ENCODE results near the gene NAV3. TPM values are rescaled to one million over a fixed set of nuclear protein-coding genes. Genes with fewer than 3 reads are reported as not detected.

The NAV3 gene
- polyA plus RNA-seq, 1 donor: 4.8 TPM

DNA sequence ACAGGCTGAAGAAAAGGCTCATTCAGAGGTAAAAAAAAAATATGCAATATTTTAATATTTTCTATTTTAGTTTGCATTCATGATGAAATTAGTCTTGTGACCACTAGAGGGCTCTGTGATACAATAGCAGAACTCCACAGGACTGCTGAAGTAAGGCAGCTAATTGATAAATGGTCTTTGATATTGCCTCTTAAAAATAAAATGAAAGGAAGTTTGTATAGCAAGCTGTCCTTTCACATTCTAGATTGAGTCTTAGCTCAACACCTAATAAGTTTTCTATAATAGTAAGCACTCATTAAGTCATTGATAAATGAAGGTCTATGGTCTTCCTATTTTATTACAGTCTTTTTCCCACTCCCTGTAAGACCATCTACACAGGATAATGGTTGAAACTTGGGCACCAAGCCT is 315.7 kb downstream of the NAV3 start:
- Histone ChIP-seq H3K27ac (ENCODE audit: low read length) (no peak overlapping the region), H3K27me3 (ENCODE audit: control insufficient read depth, insufficient read depth, low read length) (no peaks in the 10 kb centered on the region), H3K36me3 (ENCODE audit: control insufficient read depth, insufficient read depth, low read length) (no peaks in the 10 kb centered on the region), H3K9me3 (ENCODE audit: control insufficient read depth, low read depth, low read length) (no peaks in the 10 kb centered on the region), H3K4me3 (ENCODE audit: low read length) (no peak overlapping the region), H3K4me1 (ENCODE audit: control insufficient read depth, insufficient read depth, low read length) (no peaks in the 10 kb centered on the region)
- DNase-seq: peak in 1 of 2 donors; percentile 2

DNA sequence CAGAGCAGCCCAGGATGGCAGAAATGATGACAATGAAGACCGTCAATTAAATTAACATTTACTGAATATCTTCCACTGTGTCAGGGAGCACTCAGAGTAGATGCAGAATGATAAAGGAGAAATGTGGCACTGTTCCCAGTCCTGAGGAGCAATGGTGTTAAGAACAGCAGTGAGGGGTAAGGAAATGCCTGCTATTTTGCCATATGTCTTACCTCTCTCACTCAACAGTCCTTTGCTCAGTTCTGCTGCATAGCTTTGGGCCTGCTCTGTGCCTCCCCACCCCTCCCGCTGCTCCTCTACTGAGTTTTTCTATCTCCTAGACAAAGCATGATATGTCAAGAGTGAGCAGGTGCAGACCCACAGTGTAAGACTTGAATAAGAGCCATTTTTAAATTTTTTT is 318.8 kb downstream of the NAV3 start:
- Histone ChIP-seq H3K36me3 (ENCODE audit: control insufficient read depth, insufficient read depth, low read length) (no peaks in the 10 kb centered on the region), H3K4me1 (ENCODE audit: control insufficient read depth, insufficient read depth, low read length) (no peaks in the 10 kb centered on the region), H3K27me3 (ENCODE audit: control insufficient read depth, insufficient read depth, low read length) (no peaks in the 10 kb centered on the region), H3K27ac (ENCODE audit: low read length) (no peak overlapping the region), H3K4me3 (ENCODE audit: low read length) (no peak overlapping the region), H3K9me3 (ENCODE audit: control insufficient read depth, low read depth, low read length) (no peaks in the 10 kb centered on the region)
- no peak for DNase-seq
- 65% methylated on average over 2 of the region's 2 CpGs for WGBS (ENCODE audit: insufficient coverage, low lambda C conversion rate)

DNA sequence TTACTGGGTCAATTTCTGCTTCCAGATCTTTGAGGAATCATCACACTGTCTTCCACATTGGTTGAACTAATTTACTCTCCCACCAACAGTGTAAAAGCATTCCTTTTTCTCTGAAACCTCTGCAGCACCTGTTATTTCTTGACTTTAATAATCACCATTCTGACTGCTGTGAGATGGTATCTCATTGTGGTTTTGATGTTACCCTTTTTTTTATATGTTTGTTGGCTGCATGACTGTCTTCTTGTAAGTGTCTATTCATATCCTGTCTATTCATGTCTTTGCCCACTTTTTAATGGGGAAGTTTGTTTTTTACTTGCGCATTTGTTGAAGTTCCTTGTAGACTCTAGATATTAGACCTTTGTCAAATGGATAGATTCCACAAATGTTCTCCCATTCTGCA is 324.9 kb downstream of the NAV3 start:
- no peak for DNase-seq
- H3K36me3 ChIP-seq (ENCODE audit: control insufficient read depth, insufficient read depth, low read length): no peaks in the 10 kb centered on the region
- no peak overlapping the region for H3K4me3 ChIP-seq (ENCODE audit: low read length)
- no peak overlapping the region for H3K27ac ChIP-seq (ENCODE audit: low read length)
- H3K9me3 ChIP-seq (ENCODE audit: control insufficient read depth, low read depth, low read length): no peaks in the 10 kb centered on the region
- 100% methylated on average over 1 of the region's 1 CpG for whole genome bisulfite sequencing (ENCODE audit: insufficient coverage, low lambda C conversion rate)
- no peaks in the 10 kb centered on the region for H3K4me1 ChIP-seq (ENCODE audit: control insufficient read depth, insufficient read depth, low read length)
- H3K27me3 ChIP-seq (ENCODE audit: control insufficient read depth, insufficient read depth, low read length): no peaks in the 10 kb centered on the region

DNA sequence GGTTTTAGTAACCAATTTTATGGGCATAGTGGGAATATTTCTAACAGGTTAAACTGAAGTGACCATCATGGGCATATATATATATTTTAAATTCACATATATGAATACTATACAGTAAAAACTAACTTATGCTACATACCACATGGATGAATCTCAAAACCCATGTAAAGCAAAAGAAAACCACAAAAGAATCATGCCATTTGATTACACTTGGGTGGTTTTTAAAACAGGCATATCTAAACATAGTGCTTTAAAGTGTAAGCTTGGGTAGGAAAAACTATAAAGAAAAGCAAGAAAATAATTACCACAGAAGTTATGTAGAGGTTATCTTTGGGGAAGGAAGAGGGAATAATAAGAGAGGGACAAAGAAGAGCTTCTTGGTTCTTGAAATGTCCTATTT is 326.1 kb downstream of the NAV3 start:
- Histone ChIP-seq H3K4me3 (ENCODE audit: low read length) (no peak overlapping the region), H3K36me3 (ENCODE audit: control insufficient read depth, insufficient read depth, low read length) (no peaks in the 10 kb centered on the region), H3K4me1 (ENCODE audit: control insufficient read depth, insufficient read depth, low read length) (no peaks in the 10 kb centered on the region), H3K9me3 (ENCODE audit: control insufficient read depth, low read depth, low read length) (no peaks in the 10 kb centered on the region), H3K27ac (ENCODE audit: low read length) (no peak overlapping the region), H3K27me3 (ENCODE audit: control insufficient read depth, insufficient read depth, low read length) (no peaks in the 10 kb centered on the region)
- DNase-seq: no peak

DNA sequence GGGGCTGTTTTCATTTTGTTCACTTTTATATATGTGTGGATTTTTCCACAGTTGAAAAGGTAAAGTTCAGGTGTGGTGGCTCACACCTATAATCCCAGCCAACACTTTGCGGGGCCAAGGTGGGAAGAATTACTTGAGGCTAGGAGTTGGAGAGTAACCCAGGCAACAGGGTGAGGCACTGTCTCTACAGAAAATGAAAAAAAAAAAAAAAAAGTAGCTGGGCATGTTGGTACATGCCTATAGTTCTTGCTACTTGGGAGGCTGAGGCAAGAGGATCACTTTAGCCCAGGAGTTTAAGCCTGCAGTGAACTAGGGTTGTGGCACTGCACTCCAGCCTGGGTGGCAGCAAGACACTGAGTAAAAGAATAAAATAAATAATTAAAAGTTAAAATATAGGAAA is 326.5 kb downstream of the NAV3 start:
- Histone ChIP-seq H3K9me3 (ENCODE audit: control insufficient read depth, low read depth, low read length) (no peaks in the 10 kb centered on the region), H3K36me3 (ENCODE audit: control insufficient read depth, insufficient read depth, low read length) (no peaks in the 10 kb centered on the region), H3K4me3 (ENCODE audit: low read length) (no peak overlapping the region), H3K27me3 (ENCODE audit: control insufficient read depth, insufficient read depth, low read length) (no peaks in the 10 kb centered on the region), H3K27ac (ENCODE audit: low read length) (no peak overlapping the region), H3K4me1 (ENCODE audit: control insufficient read depth, insufficient read depth, low read length) (no peaks in the 10 kb centered on the region)
- DNase-seq: no peak
- 86% methylated on average over 1 of the region's 1 CpG for WGBS (ENCODE audit: insufficient coverage, low lambda C conversion rate)

DNA sequence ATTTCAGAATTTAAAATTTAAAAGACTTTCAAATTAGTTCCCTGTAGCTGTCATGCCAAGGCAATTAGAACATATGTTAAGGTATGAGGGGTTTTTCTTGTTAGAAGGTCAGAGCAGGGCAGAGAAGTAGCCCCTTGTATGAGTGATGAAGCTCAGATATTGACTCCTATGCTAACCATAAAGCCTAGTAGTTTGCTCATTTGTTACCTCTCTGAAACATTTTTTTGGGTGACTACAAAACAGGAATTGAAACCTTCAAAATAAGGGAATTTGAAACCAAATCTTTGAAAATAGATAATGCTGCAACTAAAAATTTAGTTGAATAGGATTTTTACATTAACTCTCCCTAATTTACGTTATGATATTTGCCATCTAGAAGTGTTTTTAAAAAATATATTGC is 333.5 kb downstream of the NAV3 start:
- Histone ChIP-seq H3K4me1 (ENCODE audit: control insufficient read depth, insufficient read depth, low read length) (no peaks in the 10 kb centered on the region), H3K9me3 (ENCODE audit: control insufficient read depth, low read depth, low read length) (no peaks in the 10 kb centered on the region), H3K27me3 (ENCODE audit: control insufficient read depth, insufficient read depth, low read length) (no peaks in the 10 kb centered on the region), H3K36me3 (ENCODE audit: control insufficient read depth, insufficient read depth, low read length) (no peaks in the 10 kb centered on the region), H3K4me3 (ENCODE audit: low read length) (no peak overlapping the region), H3K27ac (ENCODE audit: low read length) (no peak overlapping the region)
- 83% methylated on average over 1 of the region's 1 CpG for WGBS (ENCODE audit: insufficient coverage, low lambda C conversion rate)
- no peak for DNase-seq

DNA sequence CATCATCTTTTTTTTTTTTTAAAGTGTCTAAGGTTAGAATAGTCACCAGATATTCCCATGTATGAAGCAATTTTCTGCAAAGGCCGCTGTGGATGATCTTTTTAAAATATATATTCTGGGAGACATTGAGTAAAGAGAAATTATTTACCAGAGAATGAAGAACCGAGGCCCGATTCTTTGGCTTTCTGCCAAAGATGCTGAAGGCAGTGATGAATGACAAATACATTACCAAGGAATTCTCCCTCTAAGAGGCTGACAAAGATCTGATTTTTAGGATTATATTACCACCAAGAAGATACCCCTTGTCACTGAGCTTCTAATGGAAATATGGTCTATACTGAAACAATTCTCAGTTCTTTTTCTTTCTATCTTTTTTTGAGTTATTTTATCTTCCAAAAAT is 336.8 kb downstream of the NAV3 start:
- no peak for DNase-seq
- Histone ChIP-seq H3K27ac (ENCODE audit: low read length) (no peak overlapping the region), H3K27me3 (ENCODE audit: control insufficient read depth, insufficient read depth, low read length) (no peaks in the 10 kb centered on the region), H3K4me1 (ENCODE audit: control insufficient read depth, insufficient read depth, low read length) (no peaks in the 10 kb centered on the region), H3K36me3 (ENCODE audit: control insufficient read depth, insufficient read depth, low read length) (no peaks in the 10 kb centered on the region), H3K4me3 (ENCODE audit: low read length) (no peak overlapping the region), H3K9me3 (ENCODE audit: control insufficient read depth, low read depth, low read length) (no peaks in the 10 kb centered on the region)
- WGBS (ENCODE audit: insufficient coverage, low lambda C conversion rate): 47% methylated on average over 3 of the region's 3 CpGs

DNA sequence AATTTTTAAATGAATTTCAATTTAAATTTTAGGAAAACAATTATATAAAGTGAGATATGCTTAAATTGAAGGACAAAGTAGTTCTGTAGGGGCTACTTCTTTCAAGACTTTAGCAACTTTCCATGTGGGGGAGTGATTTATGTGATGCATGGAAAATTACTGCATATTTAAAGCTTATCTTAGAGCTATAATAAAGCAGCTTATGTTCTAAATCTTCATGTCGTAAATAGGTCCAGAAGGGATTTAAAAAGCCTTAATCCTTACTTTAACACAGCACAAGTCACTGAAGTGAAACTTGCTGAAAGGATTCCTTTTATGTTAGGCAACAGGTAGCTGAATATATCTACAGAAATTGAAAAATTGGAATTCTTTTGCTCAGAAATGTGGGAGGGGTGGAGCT is 340.4 kb downstream of the NAV3 start:
- 67% methylated on average over 1 of the region's 1 CpG for WGBS (ENCODE audit: insufficient coverage, low lambda C conversion rate)
- DNase-seq: no peak
- H3K9me3 ChIP-seq (ENCODE audit: control insufficient read depth, low read depth, low read length): no peaks in the 10 kb centered on the region
- no peaks in the 10 kb centered on the region for H3K4me1 ChIP-seq (ENCODE audit: control insufficient read depth, insufficient read depth, low read length)
- no peak overlapping the region for H3K27ac ChIP-seq (ENCODE audit: low read length)
- no peaks in the 10 kb centered on the region for H3K27me3 ChIP-seq (ENCODE audit: control insufficient read depth, insufficient read depth, low read length)
- no peaks in the 10 kb centered on the region for H3K36me3 ChIP-seq (ENCODE audit: control insufficient read depth, insufficient read depth, low read length)
- H3K4me3 ChIP-seq (ENCODE audit: low read length): no peak overlapping the region

DNA sequence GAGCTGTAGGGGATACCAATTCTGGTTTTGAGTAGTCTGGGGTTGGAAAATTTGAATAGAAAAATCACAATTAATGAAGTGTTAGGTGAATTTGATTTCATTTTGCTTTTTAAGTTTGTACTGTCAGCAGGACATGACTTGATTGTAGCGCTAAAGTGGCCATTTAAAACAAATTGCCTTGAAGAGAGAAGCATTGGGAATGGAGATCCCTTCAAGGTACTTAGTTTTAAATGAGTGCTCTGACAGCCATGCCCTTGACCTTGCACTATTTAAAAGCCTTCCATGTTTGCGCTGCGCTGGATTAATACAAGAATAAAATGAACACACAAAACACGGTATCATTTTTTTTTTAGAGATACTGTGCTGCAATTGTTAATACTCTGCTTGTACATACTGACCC is 345.9 kb downstream of the NAV3 start:
- Histone ChIP-seq H3K4me3 (ENCODE audit: low read length) (no peak overlapping the region), H3K4me1 (ENCODE audit: control insufficient read depth, insufficient read depth, low read length) (no peaks in the 10 kb centered on the region), H3K36me3 (ENCODE audit: control insufficient read depth, insufficient read depth, low read length) (no peaks in the 10 kb centered on the region), H3K27me3 (ENCODE audit: control insufficient read depth, insufficient read depth, low read length) (no peaks in the 10 kb centered on the region), H3K27ac (ENCODE audit: low read length) (no peak overlapping the region), H3K9me3 (ENCODE audit: control insufficient read depth, low read depth, low read length) (no peaks in the 10 kb centered on the region)
- WGBS (ENCODE audit: insufficient coverage, low lambda C conversion rate): no CpG with 5 or more reads among the region's 4 CpGs
- no peak for DNase-seq

DNA sequence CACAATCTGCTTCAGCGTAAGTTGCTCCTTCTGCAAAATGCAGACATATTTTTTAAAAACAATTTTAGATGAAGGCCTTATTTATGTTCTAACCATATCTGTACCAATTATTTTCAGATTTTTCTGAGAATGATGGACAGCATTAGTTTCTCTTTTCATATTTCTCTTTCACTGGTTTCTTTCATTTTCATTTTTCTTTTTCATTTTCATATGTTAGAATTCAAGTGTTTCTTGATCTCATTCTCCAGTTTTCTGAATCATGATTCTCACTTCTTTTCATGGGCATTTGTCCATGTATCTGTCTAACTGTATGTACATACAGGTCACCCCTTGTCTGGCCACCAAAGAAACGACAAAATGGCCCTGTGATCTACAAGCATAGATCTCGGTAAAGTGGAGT is 346.6 kb downstream of the NAV3 start:
- no peaks in the 10 kb centered on the region for H3K9me3 ChIP-seq (ENCODE audit: control insufficient read depth, low read depth, low read length)
- H3K4me3 ChIP-seq (ENCODE audit: low read length): no peak overlapping the region
- H3K36me3 ChIP-seq (ENCODE audit: control insufficient read depth, insufficient read depth, low read length): no peaks in the 10 kb centered on the region
- H3K27me3 ChIP-seq (ENCODE audit: control insufficient read depth, insufficient read depth, low read length): no peaks in the 10 kb centered on the region
- no peak overlapping the region for H3K27ac ChIP-seq (ENCODE audit: low read length)
- DNase-seq: no peak
- H3K4me1 ChIP-seq (ENCODE audit: control insufficient read depth, insufficient read depth, low read length): no peaks in the 10 kb centered on the region
- 94% methylated on average over 3 of the region's 3 CpGs for WGBS (ENCODE audit: insufficient coverage, low lambda C conversion rate)

DNA sequence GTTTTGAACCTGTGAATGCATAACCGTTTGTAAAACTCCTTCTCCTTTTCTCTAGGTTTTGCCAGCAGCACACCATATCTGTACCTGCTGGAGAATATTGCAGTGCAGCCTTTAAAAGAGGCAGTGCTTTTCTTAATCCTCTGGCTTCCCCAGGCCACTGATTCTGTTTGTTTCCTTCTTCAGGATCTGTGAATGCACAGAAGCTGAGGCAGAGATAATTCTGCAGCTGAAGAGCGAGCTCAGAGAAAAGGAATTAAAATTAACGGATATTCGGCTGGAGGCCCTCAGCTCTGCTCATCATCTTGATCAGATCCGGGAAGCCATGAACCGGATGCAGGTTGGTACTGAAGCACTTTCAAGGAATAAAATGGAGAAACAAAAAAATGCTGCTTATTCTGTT is 348.7 kb downstream of the NAV3 start:
- no peaks in the 10 kb centered on the region for H3K9me3 ChIP-seq (ENCODE audit: control insufficient read depth, low read depth, low read length)
- H3K4me3 ChIP-seq (ENCODE audit: low read length): no peak overlapping the region
- no peak for DNase-seq
- no peaks in the 10 kb centered on the region for H3K4me1 ChIP-seq (ENCODE audit: control insufficient read depth, insufficient read depth, low read length)
- no peak overlapping the region for H3K27ac ChIP-seq (ENCODE audit: low read length)
- H3K27me3 ChIP-seq (ENCODE audit: control insufficient read depth, insufficient read depth, low read length): no peaks in the 10 kb centered on the region
- H3K36me3 ChIP-seq (ENCODE audit: control insufficient read depth, insufficient read depth, low read length): no peaks in the 10 kb centered on the region
- WGBS (ENCODE audit: insufficient coverage, low lambda C conversion rate): 78% methylated on average over 3 of the region's 6 CpGs
